Measurements from ENCODE around the gene SIN3B.

DNA sequence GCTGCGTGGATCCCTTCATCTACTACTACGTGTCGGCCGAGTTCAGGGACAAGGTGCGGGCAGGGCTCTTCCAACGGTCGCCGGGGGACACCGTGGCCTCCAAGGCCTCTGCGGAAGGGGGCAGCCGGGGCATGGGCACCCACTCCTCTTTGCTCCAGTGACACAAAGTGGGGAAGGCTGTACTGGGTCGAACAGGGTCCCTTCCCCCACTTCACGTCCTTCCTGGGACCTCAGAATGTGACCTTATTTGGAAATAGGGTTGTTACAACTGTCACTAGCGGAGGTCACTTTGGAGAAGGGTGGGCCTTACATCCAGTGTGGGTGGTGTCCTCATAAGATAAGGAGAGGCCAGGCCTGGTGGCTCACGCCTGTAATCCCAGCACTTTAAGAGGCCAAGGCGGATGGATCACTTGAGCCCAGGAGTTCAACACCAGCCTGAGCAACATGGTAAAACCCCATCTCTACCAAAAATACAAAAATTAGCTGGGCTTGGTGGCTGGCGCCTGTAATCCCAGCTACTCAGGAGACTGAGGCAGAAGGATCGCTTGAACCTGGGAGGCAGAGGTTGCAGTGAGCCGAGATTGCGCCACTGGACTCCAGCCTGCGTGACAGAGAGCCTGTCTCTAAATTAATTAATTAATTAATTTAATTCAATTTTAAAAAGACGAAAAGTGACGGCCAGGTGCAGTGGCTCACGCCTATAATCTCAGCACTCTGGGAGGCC, 61.4 kb downstream of the SIN3B start:
- TF ChIP-seq, protein P1, sequence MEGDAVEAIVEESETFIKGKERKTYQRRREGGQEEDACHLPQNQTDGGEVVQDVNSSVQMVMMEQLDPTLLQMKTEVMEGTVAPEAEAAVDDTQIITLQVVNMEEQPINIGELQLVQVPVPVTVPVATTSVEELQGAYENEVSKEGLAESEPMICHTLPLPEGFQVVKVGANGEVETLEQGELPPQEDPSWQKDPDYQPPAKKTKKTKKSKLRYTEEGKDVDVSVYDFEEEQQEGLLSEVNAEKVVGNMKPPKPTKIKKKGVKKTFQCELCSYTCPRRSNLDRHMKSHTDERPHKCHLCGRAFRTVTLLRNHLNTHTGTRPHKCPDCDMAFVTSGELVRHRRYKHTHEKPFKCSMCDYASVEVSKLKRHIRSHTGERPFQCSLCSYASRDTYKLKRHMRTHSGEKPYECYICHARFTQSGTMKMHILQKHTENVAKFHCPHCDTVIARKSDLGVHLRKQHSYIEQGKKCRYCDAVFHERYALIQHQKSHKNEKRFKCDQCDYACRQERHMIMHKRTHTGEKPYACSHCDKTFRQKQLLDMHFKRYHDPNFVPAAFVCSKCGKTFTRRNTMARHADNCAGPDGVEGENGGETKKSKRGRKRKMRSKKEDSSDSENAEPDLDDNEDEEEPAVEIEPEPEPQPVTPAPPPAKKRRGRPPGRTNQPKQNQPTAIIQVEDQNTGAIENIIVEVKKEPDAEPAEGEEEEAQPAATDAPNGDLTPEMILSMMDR (IDR thresholded peaks at IDR 0.05): no peak
- TF ChIP-seq EP300 (IDR thresholded peaks at IDR 0.05): no peak
- no peak for TF ChIP-seq POLR2A (IDR thresholded peaks at IDR 0.05)
